ENCODE measurements around the gene IQSEC2.

IQSEC2 gene

DNA sequence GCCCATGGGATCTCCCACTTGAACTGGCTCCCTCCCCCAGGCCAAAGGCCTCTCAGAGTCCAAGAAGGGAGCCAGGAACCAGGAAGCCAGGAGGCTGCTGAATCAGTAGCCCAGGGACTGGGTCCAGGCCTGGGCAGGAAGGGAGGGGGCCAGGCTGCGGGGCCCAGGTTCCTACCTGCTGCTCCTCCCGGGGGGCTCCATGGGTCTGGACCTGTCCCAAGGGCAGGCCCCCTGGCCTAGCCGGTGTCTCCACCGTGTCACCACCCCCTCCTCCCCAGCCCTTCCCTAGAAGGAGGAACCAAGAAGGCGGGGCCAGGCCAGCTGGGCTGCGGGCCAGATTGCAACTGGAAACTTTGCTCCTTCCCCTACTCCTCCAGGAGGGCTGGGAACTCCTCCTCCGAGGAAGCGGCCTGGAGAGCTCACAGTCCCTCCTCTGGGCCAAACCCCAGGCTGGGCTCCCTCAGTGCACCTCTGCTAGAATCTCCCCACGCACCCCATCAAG, at the start of gene IQSEC2:
Gene IQSEC2 (minus strand): TSS at position 264 of the 502 bp plus-strand sequence.
- peak; percentile 69 for DNase-seq (ENCODE audit: low read depth)

GRCh38 chrX:53330331-53330730, 48.9 kb upstream of the IQSEC2 start:
- DNase-seq (ENCODE audit: low read depth): no peak

- no peak for DNase-seq (ENCODE audit: low read depth)
These were observed 43.4 kb upstream of the IQSEC2 start for GRCh38 chrX:53324803-53325202.

DNA sequence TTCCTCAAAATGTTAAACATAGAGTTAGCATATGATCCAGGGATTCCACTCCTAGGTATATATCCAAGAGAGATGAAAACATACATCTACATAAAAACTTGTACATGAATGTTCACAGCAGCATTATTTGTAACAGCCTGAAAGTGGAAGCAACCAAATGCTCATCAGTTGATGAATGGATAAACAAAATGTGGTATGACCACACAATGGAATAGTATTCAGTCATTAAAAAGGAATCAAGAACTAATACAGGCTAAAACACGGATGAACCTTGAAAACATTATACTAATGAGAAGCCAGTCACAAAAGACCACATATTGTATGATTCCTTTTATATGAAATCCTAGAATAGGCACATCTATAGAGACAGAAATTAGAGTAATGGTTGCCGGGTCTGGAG, 42.7 kb upstream of the IQSEC2 start:
- DNase-seq (ENCODE audit: low read depth): no peak

- no peak for DNase-seq (ENCODE audit: low read depth)
These were observed 41.8 kb upstream of the IQSEC2 start for GRCh38 chrX:53323196-53323595.

GRCh38 chrX:53321943-53322497, 40.6 kb upstream of the IQSEC2 start:
- no peak for DNase-seq (ENCODE audit: low read depth)

DNA sequence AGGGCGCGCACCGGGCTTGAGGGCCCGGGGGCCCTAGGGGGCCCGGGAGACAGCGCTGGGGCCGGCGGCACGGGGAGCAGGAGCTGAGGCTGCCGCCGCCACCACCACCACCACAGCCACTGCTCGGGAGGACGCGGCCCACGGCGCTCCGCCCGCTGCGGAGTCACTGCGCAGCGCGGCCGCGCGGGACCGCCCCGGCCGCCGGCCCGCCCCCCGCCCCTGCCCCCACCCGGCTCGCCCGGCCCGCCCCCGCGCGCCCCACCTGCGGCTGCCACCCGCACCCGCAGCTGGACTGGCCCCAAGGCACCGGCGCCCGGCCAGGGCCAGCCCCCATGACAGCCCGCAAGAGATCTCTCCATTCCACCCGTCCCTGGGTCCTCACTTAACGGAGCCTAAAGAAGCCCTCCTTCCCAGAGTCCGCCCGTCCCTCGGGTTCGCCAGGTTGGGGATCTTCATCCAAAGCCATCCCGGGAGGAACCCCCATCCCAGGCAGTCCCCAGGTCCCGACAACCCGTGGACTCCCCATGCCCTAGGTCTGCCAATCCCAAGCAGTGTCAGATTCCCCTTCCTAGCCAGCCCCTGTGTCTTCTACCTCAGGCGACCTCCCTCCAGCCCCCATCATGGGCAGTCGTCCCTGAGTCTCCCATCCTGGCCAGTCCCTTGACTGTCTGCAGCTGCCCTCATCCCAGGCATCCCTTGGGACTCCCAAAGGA, 40.0 kb upstream of the IQSEC2 start:
- no peak for DNase-seq (ENCODE audit: low read depth)

GRCh38 chrX:53320543-53321229, 39.3 kb upstream of the IQSEC2 start:
- DNase-seq (ENCODE audit: low read depth): no peak

DNA sequence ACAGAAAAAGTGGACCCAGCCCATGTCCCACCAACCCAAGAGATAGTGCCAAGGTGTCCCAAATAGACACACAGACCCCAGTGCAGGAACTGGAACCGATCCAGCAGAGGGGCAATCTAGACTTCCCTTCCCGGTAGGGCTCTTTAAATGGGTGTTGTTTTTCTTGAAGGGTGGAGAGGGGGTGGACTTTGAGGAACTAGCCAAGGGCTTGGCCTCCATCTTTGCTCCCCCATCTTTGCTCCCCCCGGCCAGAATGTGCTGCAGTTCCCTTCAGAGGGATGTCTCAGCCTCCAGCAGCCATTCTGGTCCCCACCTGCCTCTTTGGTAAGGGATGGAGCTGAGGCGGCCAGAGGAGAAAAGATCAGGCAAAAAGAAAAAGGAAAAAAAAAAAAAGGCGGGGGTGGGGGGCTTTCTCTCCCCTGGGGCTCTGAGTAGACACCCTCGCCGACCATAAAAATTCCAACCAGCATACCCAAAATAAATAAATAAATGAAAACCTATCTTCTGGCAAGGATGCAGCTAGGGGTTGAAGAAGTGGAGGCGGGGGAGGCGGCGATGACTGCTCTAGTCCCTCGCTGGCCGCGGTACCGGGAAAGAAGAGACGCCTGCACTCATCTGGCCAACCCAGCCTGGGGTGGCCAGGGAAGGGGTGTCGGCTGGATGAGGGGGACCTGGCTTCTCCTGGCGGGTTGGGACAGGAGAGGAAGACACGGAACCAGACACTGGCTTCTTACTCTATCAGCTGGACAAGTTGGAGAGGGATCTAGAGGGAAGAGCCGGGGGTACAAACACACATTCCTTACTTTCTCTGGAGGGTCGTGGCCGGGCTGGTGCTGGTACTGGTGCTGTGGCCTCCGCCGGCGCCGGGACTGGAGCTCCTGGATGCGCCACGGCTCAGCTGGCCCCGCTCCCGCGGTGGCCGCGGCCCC, 38.5 kb upstream of the IQSEC2 start:
- DNase-seq (ENCODE audit: low read depth): no peak

- DNase-seq (ENCODE audit: low read depth): no peak
These were observed 37.5 kb upstream of the IQSEC2 start for GRCh38 chrX:53318766-53319353.

DNA sequence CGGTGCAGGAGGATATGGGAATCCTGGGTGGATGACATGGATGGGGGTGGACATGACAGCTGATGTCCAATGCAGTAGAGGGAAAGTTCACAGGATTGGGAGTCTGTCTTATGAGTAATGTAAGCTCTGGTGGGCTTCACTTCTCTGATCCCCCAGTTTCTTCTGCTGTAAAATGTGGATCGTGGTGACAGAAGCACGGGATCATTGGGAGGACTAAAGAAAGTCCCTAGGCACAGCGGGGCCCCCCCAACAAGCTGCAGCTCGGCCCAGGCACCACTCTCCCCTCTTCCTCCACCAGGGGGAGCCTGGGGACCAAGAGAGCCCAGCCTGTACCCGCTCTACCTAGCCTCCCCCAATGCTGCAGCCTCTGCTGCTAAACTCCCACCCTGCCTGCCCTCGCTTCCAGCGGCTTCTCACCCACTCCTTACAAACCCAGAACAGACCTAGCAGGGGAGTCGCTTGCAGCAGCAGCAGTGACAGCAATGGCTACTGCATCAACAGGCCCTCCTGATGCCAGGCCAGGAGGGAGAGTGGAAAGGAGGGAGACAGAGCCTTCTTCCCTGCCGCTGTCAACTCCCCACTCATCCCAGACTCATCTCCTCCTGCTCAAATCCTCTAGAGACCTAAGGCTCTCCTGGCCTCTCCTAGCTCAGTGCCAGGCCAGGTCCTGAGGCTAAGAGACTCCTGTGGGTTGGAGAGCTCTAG, 36.1 kb upstream of the IQSEC2 start:
- DNase-seq (ENCODE audit: low read depth): peak; percentile 29

DNA sequence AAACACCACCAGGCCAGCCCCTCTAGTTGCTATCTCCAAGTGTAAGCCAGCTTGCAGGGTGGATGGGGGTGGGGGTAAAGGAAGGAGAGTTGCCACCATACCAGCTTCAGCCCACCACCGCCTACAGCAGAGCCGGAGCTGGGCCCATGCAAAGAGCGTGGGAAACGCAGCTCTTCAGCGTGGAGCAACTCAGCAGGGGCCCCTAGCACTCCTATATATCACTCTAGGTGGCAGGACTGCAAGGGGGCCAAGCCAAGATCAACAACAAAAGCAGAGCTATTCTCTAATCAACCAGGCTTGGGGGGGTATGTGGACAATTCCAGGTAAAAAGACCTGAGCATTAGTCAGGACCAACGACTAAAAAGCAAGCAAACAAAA, 35.5 kb upstream of the IQSEC2 start:
- DNase-seq (ENCODE audit: low read depth): no peak

DNA sequence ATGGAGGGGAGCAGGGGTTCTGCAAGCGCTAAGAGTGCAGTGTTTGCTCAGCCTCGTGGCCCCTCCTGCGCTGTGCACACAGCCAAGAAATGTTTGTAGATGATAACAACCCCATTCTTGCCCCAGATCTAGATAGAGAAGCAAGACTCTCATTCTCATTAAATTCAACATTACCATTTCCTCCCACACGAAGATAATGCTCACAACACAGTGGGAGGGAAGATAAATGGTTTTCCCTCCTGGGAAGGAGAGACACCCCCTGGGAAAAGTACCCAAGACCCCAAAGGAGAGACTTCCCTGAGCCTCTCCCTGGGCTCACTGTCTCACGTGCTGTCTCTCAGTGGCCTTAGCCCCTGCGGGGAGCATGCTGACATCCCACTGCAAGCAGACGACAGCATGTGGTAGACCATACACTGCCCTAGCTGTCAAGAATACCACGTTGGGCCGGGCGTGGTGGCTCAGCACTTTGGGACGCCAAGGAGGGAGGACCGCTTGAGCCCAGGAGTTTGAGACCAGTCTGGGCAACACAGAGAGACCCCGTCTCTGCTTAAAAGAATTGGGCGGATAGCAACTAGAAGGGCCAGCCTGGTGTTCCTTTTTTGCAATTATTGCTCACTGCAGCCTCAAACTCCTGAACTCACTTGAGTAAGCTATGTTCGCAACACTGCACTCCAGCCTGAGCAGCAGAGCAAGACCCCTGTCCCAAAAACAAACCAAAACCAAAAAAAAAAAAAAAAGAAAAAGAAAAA, 34.9 kb upstream of the IQSEC2 start:
- DNase-seq (ENCODE audit: low read depth): no peak

GRCh38 chrX:53313728-53314105, 32.3 kb upstream of the IQSEC2 start:
- DNase-seq (ENCODE audit: low read depth): no peak

DNA sequence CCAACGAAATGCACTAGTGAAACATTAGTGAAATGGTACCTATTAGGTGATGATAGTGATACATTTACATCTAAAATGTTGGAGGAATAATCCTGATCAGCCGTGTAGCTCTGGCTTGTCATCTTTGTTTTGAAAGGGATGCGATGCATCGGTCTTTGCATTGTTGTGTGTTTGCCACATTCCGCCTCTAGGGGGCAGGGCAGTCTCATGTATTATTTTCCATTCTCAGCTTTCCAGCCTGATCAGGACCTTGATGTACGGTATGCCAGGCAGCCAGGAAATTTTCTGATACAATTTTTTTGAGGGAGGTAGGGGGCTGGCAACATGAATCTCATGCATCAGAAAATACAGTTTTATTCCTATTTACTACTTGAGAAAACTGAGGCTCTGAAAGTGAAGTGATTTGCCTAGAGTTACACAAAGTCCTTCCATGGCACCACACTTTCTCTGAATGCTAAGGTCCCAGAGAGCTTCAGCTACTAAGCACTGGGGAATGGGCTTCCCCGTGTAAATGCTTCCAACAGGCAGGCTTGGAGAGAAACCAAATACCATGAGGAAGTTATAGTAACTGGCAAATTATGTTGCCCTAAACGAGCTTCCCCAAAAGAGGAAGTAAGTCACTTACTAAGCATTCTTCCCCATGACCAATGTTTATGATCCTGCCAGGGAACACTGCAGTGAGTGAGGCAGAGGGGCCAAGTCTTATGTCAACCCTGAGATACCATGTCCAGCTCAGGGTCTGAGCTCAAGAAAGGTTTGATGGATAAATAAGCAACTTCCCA, 31.8 kb upstream of the IQSEC2 start:
- DNase-seq (ENCODE audit: low read depth): no peak

DNA sequence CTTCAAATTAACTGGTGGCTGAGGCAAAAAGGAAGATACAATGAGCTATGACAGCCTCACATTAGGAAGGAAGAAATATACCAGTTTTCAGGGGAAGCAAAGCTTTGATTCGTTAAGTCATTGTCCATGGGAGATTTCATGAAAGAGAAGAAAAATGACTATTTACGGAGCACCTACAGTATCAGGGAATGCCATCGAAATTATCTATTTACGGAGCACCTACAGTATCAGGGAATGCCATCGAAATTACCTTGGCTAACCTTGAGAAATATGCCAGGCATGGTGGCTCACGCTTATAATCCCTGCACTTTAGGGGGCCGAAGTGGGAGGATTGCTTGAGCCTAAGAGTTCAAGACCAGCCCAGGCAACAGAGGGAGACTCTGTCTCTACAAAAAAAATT, 28.5 kb upstream of the IQSEC2 start:
- DNase-seq (ENCODE audit: low read depth): no peak

GRCh38 chrX:53308836-53309235, 27.5 kb upstream of the IQSEC2 start:
- no peak for DNase-seq (ENCODE audit: low read depth)

DNA sequence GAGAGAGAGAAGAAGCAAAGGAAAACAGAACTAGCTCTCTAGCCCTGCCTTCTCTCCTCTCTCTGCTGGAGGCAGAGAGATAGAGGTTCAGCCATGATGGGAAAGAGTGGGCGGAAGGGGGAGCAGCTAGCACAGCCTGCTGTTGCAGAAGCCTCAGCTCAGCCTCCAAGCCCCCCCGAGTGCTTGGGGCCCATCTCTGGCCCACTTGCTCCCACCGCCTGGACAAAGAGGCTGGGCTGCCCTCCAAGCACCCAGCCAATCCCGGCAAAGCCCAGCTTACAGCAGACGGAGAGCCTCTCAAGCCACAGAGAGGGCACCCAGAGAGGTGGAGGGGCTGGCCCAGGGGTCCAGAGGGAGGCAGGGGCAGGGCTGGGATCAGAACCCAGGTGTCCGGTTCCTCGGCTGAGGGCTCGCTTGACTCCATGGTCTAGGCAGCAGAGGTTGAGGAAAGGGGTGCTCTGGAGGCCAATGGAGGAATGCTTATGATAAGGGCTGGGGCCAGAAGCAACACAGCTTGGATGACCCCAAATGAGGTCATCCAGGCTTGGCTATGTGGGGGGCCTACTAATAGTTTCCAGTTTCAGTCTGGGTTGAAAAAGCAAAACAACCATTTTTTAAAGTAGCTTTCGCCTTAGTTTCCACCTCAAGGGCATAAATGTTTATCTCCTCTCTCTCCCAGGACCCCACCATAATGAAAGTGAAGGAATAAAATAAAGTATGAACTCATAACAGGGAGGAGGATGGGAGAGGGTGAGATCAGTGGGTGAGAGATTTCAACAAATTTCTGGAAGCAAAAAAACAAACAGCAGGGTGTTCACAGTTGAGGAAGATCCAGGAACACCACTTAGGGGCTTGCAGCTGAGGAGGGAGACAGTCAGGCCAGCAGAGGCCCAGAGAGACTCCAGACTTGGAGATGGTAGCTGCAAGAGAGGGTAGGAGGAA, 24.9 kb upstream of the IQSEC2 start:
- DNase-seq (ENCODE audit: low read depth): no peak
